HepG2 (cell line): Measurements from ENCODE around the gene ZFP36. TPM values are rescaled to one million over a fixed set of nuclear protein-coding genes. Genes with fewer than 3 reads are reported as not detected.

Experiments
- ARID4A ChIP-seq: sonication (generic); formaldehyde crosslinking; IDR thresholded peaks from 2 replicates; pipeline ENCODE4 v1.5.0; 2020; ENCODE audit warnings: mild to moderate bottlenecking, missing genetic modification reagents, borderline replicate concordance
- ATF7-NPFF ChIP-seq: sonication (generic); formaldehyde crosslinking; IDR thresholded peaks from 2 replicates; pipeline ENCODE4 v1.8.1; 2023; ENCODE audit warnings: mild to moderate bottlenecking, low read depth, missing genetic modification reagents, moderate library complexity
- BRCA1 ChIP-seq: sonication (generic); formaldehyde crosslinking; IDR thresholded peaks from 2 replicates; pipeline ENCODE4 v1.4.0; 2020; ENCODE audit warnings: missing genetic modification reagents
- CHD2 ChIP-seq: IDR thresholded peaks from 2 replicates; pipeline ENCODE4 v1.6.1; 2011; ENCODE audit warnings: low read depth, low read length, improper control_type of control experiment
- IKZF4 ChIP-seq: sonication (generic); formaldehyde crosslinking; IDR thresholded peaks from 2 replicates; pipeline ENCODE4 v1.5.1; 2020; ENCODE audit warnings: borderline replicate concordance, mild to moderate bottlenecking, low read depth, missing genetic modification reagents; ENCODE audit errors: not compliant biosample characterization
- MED8 ChIP-seq: sonication (generic); formaldehyde crosslinking; IDR thresholded peaks from 2 replicates; pipeline ENCODE4 v1.8.1; 2023; ENCODE audit warnings: mild to moderate bottlenecking, missing genetic modification reagents; ENCODE audit not compliant: insufficient replicate concordance
- SNAPC4 ChIP-seq: sonication (generic); formaldehyde crosslinking; IDR thresholded peaks from 2 replicates; pipeline ENCODE4 v1.4.0; 2020; ENCODE audit warnings: mild to moderate bottlenecking, missing genetic modification reagents
- U2AF2 ChIP-seq: fragments of 200-400 bp; formaldehyde crosslinking; IDR thresholded peaks from 2 replicates; pipeline ENCODE4 v1.6.1; 2017; ENCODE audit warnings: low read depth, mild to moderate bottlenecking, low read length
- ZNF354B ChIP-seq: sonication (generic); formaldehyde crosslinking; IDR thresholded peaks from 2 replicates; pipeline ENCODE4 v1.8.0; 2022; ENCODE audit warnings: mild to moderate bottlenecking, missing genetic modification reagents
- ZNF788 ChIP-seq: sonication (generic); formaldehyde crosslinking; IDR thresholded peaks from 2 replicates; pipeline ENCODE4 v1.5.0; 2020; ENCODE audit warnings: mild to moderate bottlenecking, missing genetic modification reagents, borderline replicate concordance
- ZNF816 ChIP-seq: sonication (generic); formaldehyde crosslinking; IDR thresholded peaks from 2 replicates; pipeline ENCODE4 v1.8.0; 2022; ENCODE audit warnings: missing genetic modification reagents, mild to moderate bottlenecking, borderline replicate concordance
- polyA plus RNA-seq, 8 experiments: library from polyadenylated mRNA; depleted of rRNA in 3 of 8; stranded (reverse) in 7 of 8; unstranded in 1 of 8; fragments of >200 nt; fragmentation: Illumina TruSeq in 4 of 8; extraction: Trizol in 4 of 8; gene quantifications; 2 replicates each; pipeline versions ENCODE4 v1.2.1 to v1.2.3, GENCODE V29; 2011 to 2016; ENCODE audit warnings: low read depth in 4 of 8, missing spikeins in 1 of 8, mixed read lengths in 1 of 8; ENCODE audit not compliant: insufficient read depth in 1 of 8
- total RNA-seq, 5 experiments: library from RNA; depleted of rRNA; stranded (reverse); fragments of >200 nt; fragmentation: Illumina TruSeq; extraction: Trizol; gene quantifications; 2 replicates each; pipeline ENCODE4 v1.2.3, GENCODE V29; 2016; ENCODE audit warnings: low read depth in 1 of 5
- TF ChIP-seq, protein P1 (sequence below): IDR thresholded peaks from 2 replicates; pipeline ENCODE4 v1.6.1; 2016; ENCODE audit warnings: missing compliant biosample characterization, missing genetic modification reagents, borderline replicate concordance
- TF ChIP-seq, protein P2 (sequence below): sonication (generic); formaldehyde crosslinking; IDR thresholded peaks from 2 replicates; pipeline ENCODE4 v1.5.0; 2020; ENCODE audit warnings: mild to moderate bottlenecking, missing genetic modification reagents
- TF ChIP-seq, protein P3 (sequence below): sonication (generic); formaldehyde crosslinking; IDR thresholded peaks from 2 replicates; pipeline ENCODE4 v1.4.0; 2020; ENCODE audit warnings: missing genetic modification reagents, borderline replicate concordance

The ZFP36 gene
- total and polyA plus RNA-seq, 2 of the 13 experiments (the other 11 are each of a cell fraction or from before 2014, with no cell fraction given) = 1.4 to 1.7 TPM

GRCh38 chr19:39407410-39407659 lies 688 bp downstream of the ZFP36 start (continued):
- TF ChIP-seq SNAPC4 (CRISPR knock-in tag) (0 out of 2 replicates have a peak, but pooled peaks have one; percentile 17), U2AF2 (no peak), ZNF354B (CRISPR knock-in tag) (no peak), ATF7-NPFF (CRISPR knock-in tag) (no peak), ZNF816 (CRISPR knock-in tag) (no peak), ZNF788 (CRISPR knock-in tag) (no peak), BRCA1 (CRISPR knock-in tag) (no peak), MED8 (CRISPR knock-in tag) (no peak), IKZF4 (CRISPR knock-in tag) (no peak), ARID4A (no peak), CHD2 (no peak)
- TF ChIP-seq, protein P1, sequence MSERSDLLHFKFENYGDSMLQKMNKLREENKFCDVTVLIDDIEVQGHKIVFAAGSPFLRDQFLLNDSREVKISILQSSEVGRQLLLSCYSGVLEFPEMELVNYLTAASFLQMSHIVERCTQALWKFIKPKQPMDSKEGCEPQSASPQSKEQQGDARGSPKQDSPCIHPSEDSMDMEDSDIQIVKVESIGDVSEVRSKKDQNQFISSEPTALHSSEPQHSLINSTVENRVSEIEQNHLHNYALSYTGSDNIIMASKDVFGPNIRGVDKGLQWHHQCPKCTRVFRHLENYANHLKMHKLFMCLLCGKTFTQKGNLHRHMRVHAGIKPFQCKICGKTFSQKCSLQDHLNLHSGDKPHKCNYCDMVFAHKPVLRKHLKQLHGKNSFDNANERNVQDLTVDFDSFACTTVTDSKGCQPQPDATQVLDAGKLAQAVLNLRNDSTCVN (CRISPR knock-in tag) = no peak
- TF ChIP-seq, protein P2, sequence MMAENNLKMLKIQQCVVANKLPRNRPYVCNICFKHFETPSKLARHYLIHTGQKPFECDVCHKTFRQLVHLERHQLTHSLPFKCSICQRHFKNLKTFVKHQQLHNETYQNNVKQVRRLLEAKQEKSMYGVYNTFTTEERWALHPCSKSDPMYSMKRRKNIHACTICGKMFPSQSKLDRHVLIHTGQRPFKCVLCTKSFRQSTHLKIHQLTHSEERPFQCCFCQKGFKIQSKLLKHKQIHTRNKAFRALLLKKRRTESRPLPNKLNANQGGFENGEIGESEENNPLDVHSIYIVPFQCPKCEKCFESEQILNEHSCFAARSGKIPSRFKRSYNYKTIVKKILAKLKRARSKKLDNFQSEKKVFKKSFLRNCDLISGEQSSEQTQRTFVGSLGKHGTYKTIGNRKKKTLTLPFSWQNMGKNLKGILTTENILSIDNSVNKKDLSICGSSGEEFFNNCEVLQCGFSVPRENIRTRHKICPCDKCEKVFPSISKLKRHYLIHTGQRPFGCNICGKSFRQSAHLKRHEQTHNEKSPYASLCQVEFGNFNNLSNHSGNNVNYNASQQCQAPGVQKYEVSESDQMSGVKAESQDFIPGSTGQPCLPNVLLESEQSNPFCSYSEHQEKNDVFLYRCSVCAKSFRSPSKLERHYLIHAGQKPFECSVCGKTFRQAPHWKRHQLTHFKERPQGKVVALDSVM (CRISPR knock-in tag) = no peak
- TF ChIP-seq, protein P3, sequence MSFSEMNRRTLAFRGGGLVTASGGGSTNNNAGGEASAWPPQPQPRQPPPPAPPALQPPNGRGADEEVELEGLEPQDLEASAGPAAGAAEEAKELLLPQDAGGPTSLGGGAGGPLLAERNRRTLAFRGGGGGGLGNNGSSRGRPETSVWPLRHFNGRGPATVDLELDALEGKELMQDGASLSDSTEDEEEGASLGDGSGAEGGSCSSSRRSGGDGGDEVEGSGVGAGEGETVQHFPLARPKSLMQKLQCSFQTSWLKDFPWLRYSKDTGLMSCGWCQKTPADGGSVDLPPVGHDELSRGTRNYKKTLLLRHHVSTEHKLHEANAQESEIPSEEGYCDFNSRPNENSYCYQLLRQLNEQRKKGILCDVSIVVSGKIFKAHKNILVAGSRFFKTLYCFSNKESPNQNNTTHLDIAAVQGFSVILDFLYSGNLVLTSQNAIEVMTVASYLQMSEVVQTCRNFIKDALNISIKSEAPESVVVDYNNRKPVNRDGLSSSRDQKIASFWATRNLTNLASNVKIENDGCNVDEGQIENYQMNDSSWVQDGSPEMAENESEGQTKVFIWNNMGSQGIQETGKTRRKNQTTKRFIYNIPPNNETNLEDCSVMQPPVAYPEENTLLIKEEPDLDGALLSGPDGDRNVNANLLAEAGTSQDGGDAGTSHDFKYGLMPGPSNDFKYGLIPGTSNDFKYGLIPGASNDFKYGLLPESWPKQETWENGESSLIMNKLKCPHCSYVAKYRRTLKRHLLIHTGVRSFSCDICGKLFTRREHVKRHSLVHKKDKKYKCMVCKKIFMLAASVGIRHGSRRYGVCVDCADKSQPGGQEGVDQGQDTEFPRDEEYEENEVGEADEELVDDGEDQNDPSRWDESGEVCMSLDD = no peak; the same call in 1 of the 2 replicates
